Measurements from ENCODE around the gene ZNF569. TPM values are rescaled to one million over a fixed set of nuclear protein-coding genes. Genes with fewer than 3 reads are reported as not detected.
A peak's percentile ranks its signal among the peaks of the same experiment; 100 is the strongest.

The ZNF569 gene
- total RNA-seq, 2 experiments from 2014 or later: 7.5 to 11.3 TPM

- Mint-ChIP-seq H3K27me3 (no peaks in the 10 kb centered on the region), H3K36me3 (ENCODE audit: low read depth) (peaks cover 47% of the 10 kb centered on the region), H3K27ac (no peak within 1 kb of the TSS), H3K9me3 (peaks cover 27% of the 10 kb centered on the region), H3K4me1 (ENCODE audit: low read depth) (no peaks in the 10 kb centered on the region), H3K4me3 (no peak within 1 kb of the TSS)
- CTCF ChIA-PET: no interaction called here
- ATAC-seq (peak; percentile 87), DNase-seq (peak; percentile 87)
- POLR2A ChIA-PET: interaction anchor here (0.7 to 1.6 kb wide), 6 partner anchors 40 to 1128 kb away, joined by 3 to 8 read pairs (median 4); partner anchors contain the start of genes ZFP14, ZNF527, ZNF540 and ZNF569
- intact Hi-C loops (cut with micrococcal nuclease): no loop called here
- no peak for TF ChIP-seq CTCF (IDR thresholded peaks at IDR 0.05)
Observed at GRCh38 chr19:37506387-37507166, 39.3 kb upstream of the ZNF569 start, which contains the start of gene ZNF793. ZNF793 (plus strand) TSS chr19:37506939; CDS start chr19:37523440, 16,501 bp downstream.

- Mint-ChIP-seq H3K36me3 (ENCODE audit: low read depth) (peaks cover 41% of the 10 kb centered on the region), H3K4me1 (ENCODE audit: low read depth) (no peaks in the 10 kb centered on the region), H3K4me3 (no peak overlapping the region), H3K27ac (no peak overlapping the region), H3K9me3 (peaks cover 27% of the 10 kb centered on the region), H3K27me3 (no peaks in the 10 kb centered on the region)
- ATAC-seq: peak; percentile 24
- TF ChIP-seq CTCF (IDR thresholded peaks at IDR 0.05): no peak
- intact Hi-C loops (cut with micrococcal nuclease): no loop called here
- ChIA-PET POLR2A (interaction anchor here (1.0 to 1.6 kb wide), 5 partner anchors 40 to 1127 kb away, joined by 3 to 8 read pairs (median 4); partner anchors contain the start of genes ZFP14, ZNF527, ZNF540 and ZNF569), CTCF (no interaction called here)
- peak; percentile 11 for DNase-seq
Observed at GRCh38 chr19:37505958-37506386, 38.7 kb upstream of the ZNF569 start.

GRCh38 chr19:37492213-37492612, 25.0 kb upstream of the ZNF569 start:
- DNase-seq: no peak
- ATAC-seq: no peak
- no peak for TF ChIP-seq CTCF (IDR thresholded peaks at IDR 0.05)
- Mint-ChIP-seq H3K4me1 (ENCODE audit: low read depth) (no peaks in the 10 kb centered on the region), H3K9me3 (peaks cover 47% of the 10 kb centered on the region), H3K36me3 (ENCODE audit: low read depth) (peaks cover 17% of the 10 kb centered on the region), H3K27me3 (no peaks in the 10 kb centered on the region), H3K4me3 (no peak overlapping the region), H3K27ac (no peak overlapping the region)
- ChIA-PET CTCF (no interaction called here), POLR2A (no interaction called here)
- intact Hi-C loops (cut with micrococcal nuclease): no loop called here

- Mint-ChIP-seq H3K4me3 (no peak overlapping the region), H3K27me3 (no peaks in the 10 kb centered on the region), H3K4me1 (ENCODE audit: low read depth) (no peaks in the 10 kb centered on the region), H3K27ac (no peak overlapping the region), H3K9me3 (peaks cover 59% of the 10 kb centered on the region), H3K36me3 (ENCODE audit: low read depth) (peaks cover 68% of the 10 kb centered on the region)
- CTCF ChIA-PET: no interaction called here
- TF ChIP-seq CTCF (IDR thresholded peaks at IDR 0.05): no peak
- intact Hi-C loops (cut with micrococcal nuclease): no loop called here
- no peak for ATAC-seq
- POLR2A ChIA-PET: interaction anchor here (1.2 kb wide), 1 partner anchor 18 kb away, joined by 4 read pairs; the partner anchor contains the start of gene ZNF569
- DNase-seq: no peak
Observed at GRCh38 chr19:37484406-37485168, 17.3 kb upstream of the ZNF569 start.
